Spleen (tissue), 7 donors: ENCODE measurements around the gene ENOX1.

Experiments
- CTCF ChIP-seq, 11 experiments: fragments of 200-600 bp in 7 of 11; fragments of 450-650 bp in 4 of 11; sonication (generic) in 4 of 11; IDR thresholded peaks in 8 of 11; conservative IDR thresholded peaks in 3 of 11; 1 replicate in 7 of 11; 2 replicates in 4 of 11; pipeline versions ENCODE4 v1.4.0 to v1.8.0; 2016 to 2021; ENCODE audit warnings: antibody characterized with exemption in 11 of 11, inconsistent platforms in 4 of 11, mild to moderate bottlenecking in 1 of 11
- POLR2A ChIP-seq, 3 donors: fragments of 450-650 bp; IDR thresholded peaks; one replicate each; pipeline ENCODE4 v1.5.1; 2017; ENCODE audit warnings: antibody characterized with exemption in 3 of 3, mild to moderate bottlenecking in 1 of 3
- POLR2AphosphoS5 ChIP-seq, 3 donors: sonication (generic); formaldehyde crosslinking; IDR thresholded peaks; one replicate each; pipeline ENCODE4 v1.5.1; 2017; ENCODE audit warnings: antibody characterized with exemption in 3 of 3
- donor health status: DM: no; HTN: no; CAD: no; lungs with moderate emphysema.
- donor health status: DM: no; HTN: no; CAD: no.
- donor health status: DM: no; HTN: no; CAD: no.

DNA sequence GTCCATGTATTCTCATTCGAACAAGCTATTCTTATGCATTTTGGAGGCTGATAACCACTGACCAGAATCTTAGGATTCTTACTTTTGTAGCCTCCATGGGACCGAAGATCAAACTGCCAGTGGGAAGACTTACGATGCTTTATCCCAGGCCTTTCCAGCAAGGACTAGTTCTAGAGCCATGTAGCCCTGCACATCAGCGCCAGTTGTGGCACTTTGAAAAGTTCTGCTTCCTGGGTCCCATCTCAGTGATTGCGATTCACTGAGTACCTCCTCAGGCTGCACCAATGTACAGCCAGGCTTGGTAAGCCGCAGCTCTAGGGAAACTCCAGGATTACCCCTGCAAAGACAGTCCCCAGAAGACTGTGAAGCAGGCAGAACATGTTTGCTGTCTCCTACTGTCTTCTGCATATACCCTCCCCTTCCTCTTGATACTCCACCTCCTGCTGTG is 18.9 kb upstream of the ENOX1 start:
- no peak for TF ChIP-seq POLR2A (IDR thresholded peaks at IDR 0.05)
- no peak for TF ChIP-seq POLR2AphosphoS5 (IDR thresholded peaks at IDR 0.05)
- no peak for TF ChIP-seq CTCF (IDR thresholded peaks at IDR 0.05 in 8 of 11, conservative IDR thresholded peaks at IDR 0.05 in 3 of 11)
